HG03159 (cell line): ENCODE measurements around the gene ACOX1.

Experiments
- ATAC-seq: cut with Tn5 transposase; IDR thresholded peaks from one replicate; pipeline ENCODE4 v1.9.1; 2021; ENCODE audit warnings: mild to moderate bottlenecking, moderate library complexity; ENCODE audit not compliant: unreplicated experiment

ACOX1 gene

DNA sequence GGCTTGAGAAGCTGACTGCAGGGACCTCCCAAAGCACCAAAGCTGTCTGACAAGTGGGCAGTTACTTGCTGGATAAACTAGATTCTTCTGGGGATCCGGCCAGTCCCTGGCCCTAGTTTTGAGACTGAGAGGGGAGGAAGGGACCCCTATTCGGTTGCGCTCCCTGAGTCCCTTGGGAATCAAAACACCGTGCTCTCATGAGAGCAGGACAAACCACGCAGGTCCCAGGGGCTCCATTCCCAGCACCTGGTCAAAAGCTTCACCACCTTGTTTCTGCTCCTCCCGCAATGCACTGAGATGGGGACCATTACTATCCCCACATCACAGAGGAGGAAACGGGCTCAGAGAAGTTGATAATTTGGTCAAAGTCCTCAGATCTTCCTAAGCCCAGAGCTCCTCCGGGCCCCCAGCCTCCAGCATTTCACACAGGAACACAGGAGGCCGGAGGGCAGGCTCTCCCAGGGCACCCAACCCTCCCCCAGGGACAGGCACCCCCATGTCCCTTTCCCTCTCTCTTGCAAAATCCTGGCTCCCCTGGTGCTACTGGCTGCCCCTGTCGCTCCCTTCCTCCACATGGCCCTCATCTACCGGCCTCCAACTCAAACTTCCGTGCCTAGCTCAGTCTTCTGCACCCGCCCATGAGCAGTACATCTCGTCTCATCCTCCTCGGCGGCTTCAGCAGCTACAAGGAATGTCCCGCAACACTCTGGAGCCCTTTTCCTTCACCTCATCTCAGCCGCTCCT is 85.5 kb downstream of the ACOX1 start:
- no peak for ATAC-seq

DNA sequence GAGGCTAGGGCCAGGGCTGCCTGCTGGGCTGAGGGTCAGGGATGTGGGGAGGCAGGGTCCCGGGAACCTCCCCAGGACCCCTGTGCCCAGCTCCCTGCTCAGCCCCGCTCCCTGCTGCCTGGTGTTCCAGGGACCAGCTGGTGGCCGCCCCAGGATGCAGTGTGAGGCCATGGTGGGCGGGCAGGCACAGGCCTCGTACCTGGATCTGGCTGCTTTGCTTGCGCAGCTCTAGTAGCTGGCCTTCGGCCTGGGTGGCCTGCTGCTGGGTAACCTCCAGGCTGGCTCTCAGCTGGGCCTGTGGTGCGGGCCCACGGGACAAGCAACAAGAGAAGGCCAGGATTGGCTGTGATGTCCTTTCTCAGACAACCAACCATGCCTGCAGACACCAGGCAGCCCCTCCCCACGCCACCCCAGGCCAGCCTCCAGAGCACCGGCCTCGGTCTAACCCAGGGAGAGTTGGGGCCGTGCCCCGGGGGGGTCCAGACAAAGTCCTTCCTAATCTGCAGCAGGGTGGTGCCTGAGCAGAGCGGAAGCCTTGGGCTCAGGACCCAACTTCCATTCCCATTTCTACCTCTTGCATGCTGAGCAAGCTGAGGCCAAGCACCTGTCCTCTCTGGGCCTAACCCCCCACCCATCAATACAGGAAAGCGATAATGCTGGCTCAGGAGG is 86.3 kb downstream of the ACOX1 start:
- no peak for ATAC-seq

DNA sequence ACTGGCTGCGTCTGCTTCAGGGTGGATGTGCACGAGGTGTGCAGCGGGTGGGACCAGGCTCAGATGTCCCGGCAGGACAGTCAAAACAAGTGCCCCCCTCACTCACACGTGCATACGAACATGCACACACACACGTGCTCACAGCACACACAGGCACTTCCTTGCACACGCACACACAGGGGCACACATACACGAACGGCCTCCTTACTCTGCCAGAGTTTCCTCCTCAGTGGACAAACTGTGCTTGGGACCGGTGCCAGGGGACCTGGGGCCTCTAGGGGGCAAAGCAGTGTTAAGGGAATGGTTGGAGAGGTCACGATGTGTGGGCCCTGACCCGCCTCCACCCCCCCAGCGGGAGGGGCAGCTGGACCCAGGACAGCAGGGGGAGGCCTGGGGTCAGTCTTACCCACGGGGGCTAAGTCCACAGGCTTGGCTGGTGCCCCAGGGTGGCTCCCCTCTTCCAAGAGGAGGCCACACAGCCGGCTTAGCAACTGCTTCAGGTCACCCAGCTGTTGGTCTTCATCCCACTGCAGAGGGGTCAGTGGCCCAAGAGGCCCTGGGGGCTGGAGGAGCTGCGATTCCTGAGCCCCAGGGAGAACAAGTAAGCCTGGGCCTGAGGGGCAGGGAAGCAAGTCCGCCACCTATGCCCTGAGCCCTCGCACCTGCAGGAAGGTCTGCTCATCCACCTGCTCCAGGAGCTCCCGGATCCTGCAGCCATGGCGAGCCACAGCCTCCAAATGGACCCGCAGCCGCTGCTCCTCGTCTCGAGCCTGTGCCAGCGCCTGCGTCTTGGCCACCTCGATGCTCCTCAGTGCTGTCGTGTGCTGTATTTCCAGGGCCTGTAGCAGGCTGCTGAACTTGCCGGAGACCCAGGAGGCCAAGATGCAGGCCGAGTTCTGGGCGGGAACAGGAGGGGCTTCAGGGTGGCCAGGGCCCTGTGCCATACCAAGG is 87.1 kb downstream of the ACOX1 start:
- no peak for ATAC-seq
